Measurements from ENCODE around the gene CES4A.
"Not testable (repeated sequence)": the region's sequence is repeated elsewhere in the genome, so short reads cannot be mapped to it uniquely, and the experiment has no call there.

CES4A gene

DNA sequence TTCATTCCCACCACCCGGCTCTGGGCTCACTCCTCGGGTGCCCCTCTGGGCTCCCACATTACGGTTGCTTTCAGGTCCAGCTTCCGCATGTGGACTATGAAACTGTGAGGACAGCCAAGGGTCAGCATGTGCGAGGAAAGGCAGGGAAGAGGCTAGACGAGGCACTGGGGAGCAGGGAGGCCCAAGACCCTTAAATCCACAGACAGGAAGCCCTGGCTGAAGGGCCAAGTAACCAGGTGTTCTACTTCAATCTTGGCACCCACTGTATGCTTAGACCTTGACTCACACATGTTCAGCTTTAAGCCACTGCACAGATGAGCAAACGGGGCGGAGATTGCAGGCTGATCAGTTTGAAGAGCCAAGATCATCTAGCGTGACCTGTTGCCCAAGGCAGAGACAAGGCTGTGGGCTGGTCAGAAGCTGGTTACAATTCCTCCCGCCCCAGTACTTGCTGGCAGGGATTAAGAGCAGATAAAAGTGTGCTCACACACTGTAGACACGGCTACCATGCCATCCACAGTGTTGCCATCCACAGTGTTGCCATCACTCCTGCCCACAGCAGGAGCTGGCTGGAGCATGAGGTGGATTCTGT, at the start of gene CES4A:
Gene CES4A, plus strand, starts transcription at position 393 of the 592 bp plus-strand sequence. Its CDS starts 184 bp downstream, at position 577.
- no peak for DNase-seq (ENCODE audit: low spot score)

- no peak for DNase-seq (ENCODE audit: low spot score)
These were observed 49.0 kb upstream of the CES4A start for GRCh38 chr16:66939366-66939765.

GRCh38 chr16:66940236-66940635, 48.2 kb upstream of the CES4A start:
- no peak for DNase-seq (ENCODE audit: low spot score)

DNA sequence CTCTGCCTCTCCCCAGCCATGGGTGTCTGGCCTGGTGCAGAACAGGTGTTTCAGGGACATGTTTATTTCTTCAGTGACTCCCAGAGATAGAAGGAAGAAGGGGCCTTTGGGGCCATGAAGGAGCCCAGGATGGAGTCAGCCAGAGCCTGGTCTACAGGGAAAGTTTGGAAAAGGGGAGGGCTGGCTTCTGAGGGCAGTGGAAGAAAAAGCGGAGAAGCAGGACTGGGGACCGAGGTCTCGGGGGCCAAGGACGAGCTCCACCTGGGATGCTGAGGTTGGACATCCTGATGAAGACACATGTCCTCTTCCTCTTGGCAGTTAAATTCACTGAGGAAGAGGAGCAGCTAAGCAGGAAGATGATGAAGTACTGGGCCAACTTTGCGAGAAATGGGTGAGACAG, 45.4 kb upstream of the CES4A start:
- no peak for DNase-seq (ENCODE audit: low spot score)

GRCh38 chr16:66943426-66944053, 44.8 kb upstream of the CES4A start:
- DNase-seq (ENCODE audit: low spot score), result no peak

- DNase-seq (ENCODE audit: low spot score), result no peak
These were observed 44.3 kb upstream of the CES4A start for GRCh38 chr16:66944054-66944441.

DNA sequence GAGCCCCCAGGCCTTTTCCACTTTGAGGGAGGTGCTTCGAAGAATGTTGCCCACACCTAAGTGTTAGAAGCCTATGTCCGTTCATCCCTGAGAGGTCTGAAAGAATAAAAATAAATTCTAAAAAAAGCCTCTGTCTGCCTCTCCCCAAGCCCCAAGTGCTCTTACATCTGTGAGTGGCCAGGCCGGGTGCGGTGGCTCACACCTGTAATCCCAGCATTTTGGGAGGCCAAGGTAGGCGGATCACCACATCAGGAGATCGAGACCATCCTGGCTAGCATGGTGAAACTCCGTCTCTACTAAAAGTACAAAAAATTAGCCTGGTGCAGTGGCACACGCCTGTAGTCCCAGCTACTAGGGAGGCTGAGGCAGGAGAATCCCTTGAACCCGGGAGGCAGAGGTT, 43.4 kb upstream of the CES4A start:
- DNase-seq (ENCODE audit: low spot score), result not testable (repeated sequence)

- DNase-seq (ENCODE audit: low spot score), result no peak
These were observed 42.5 kb upstream of the CES4A start for GRCh38 chr16:66945939-66946338.

DNA sequence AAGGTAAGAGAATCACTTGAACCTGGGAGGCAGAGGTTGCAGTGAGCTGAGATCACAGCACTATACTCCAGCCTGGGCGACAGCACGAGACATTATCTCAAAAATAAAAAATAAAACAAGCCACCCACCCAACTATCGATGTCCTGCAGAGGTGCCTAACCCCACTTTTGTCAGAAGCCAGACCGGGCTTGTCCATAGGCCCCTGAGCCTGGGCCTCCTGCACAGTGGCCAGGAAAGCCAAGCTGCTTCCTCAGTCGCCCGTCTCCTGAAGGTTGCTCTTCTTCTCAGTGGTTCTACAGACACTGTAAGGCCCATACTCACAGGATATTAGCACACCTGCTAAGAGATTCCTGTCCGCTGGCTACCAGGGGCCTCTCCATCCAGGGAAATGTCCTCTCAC, 41.8 kb upstream of the CES4A start:
- DNase-seq (ENCODE audit: low spot score), result no peak

DNA sequence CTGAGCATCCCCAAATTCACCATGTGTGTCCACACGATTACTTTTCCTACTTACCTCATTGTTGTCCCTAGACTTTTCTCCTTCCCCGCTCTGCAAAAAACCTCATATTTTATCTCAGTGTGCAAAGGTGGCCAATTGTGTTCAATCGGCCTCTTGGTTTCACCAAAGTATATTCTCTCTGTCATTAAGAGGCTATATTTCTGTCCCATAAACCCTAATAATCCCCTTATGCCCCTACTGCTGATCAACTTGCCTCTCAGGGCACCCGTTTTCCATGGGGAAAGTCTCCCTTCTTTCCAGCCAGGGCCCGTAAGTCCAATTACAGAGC, 41.5 kb upstream of the CES4A start:
- DNase-seq (ENCODE audit: low spot score), result no peak

DNA sequence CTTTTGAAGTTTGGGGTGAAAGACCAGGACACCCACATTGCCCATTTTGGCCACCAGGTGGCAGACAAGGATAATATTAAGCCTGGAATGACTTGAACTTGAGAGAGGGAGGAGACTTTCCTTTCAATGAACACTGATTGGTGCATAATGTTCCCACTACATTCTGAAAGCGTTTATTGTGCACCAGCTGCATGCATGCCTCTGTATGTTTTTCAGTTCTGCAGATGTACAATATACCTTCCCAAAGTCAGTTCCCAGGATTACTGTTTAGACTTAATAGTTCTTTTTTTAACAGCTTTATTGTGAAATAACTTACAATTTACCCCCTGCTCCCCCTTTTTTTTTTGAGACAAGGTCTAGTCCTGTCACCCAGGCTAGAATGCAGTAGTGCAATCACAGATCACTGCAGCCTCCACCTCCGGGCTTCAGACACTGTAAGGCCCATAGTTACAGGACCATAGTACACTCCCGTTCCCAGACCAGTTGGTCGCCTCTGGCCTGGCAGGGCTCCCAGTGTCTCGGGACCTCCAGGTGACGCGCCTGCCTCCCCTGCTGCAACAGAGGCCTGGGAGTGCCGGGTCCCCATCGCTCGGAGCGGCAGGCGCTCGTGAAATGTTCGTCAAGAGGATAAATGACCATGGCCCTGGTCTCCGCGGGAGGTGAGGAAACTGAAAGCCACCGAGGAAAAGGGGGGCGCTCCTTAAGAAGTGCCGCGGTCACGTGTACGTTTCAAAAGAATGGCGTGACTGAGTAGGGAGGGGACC, 40.9 kb upstream of the CES4A start:
- DNase-seq (ENCODE audit: low spot score), result peak; percentile 81

- no peak for DNase-seq (ENCODE audit: low spot score)
These were observed 40.1 kb upstream of the CES4A start for GRCh38 chr16:66948134-66948836.

DNA sequence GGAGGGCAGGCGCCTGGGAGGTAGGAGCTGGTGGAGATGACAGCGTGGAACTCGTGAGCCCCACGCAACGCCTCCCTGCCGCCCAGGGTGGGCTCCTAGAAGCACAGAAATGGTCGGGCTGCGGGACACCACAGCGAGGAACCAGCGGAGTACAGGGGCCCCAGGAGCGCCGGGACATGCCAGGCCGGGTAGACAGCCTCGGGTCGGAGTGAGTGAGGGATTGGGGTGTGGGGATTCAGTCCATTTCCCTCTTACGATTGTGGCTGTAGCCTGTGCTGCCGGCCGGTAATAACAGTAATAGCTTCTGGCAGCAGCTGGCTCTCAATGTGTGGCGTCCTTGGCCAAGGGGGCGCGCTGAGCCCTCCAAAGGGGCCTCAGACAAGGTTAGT, 39.6 kb upstream of the CES4A start:
- no peak for DNase-seq (ENCODE audit: low spot score)

- no peak for DNase-seq (ENCODE audit: low spot score)
These were observed 38.9 kb upstream of the CES4A start for GRCh38 chr16:66949472-66949871.

DNA sequence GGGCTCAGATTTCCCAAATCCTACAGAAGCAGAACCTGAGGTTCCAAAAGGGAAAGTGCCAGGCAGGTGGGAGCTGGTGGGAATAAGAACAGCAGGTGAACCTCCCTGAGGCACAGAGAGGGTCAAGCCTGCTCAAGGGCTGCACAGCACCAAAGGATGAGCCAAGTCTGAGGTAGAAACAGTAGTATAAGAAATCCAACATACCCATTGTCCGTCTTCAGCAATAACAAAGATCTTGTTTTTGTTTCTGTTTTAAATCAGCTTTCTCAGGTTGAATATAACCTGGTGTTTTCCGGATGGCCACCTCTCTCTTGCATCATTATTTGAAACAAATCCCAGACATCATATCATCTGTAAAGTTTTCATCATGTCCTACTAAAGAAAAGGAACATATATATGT, 38.0 kb upstream of the CES4A start:
- DNase-seq (ENCODE audit: low spot score), result no peak

GRCh38 chr16:66950971-66951790, 37.2 kb upstream of the CES4A start:
- no peak for DNase-seq (ENCODE audit: low spot score)

DNA sequence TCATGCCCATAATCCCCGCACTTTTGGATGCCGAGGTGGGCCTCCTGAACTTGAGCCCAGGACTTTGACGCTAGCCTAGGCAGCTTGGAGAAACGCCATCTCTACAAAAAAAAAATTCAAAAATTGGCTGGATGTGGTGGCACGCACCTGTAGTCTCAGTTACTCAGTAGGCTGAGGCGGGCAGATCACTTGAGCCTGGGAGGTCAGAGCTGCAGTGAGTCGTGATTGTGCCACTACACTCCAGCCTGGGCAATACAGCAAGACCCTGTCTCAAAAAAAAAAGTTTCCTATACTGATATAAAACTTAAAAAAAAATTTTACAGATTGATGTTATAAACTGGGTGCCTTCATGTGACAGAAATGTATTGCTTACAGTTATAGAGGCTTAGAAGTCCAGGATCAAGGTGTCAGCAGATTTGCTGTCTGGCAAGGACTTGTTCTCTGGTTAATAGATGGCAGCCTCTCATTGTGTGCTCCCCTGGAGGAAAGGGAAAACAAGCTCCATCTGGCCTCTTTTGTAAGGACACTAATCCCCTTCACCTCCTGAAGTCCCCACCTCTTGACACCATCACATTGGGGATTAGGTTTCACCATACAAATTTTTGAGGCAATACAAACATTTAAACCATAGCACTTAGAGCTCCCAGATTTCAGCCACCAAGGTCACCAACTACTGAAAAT, 35.8 kb upstream of the CES4A start:
- no peak for DNase-seq (ENCODE audit: low spot score)

- no peak for DNase-seq (ENCODE audit: low spot score)
These were observed 34.8 kb upstream of the CES4A start for GRCh38 chr16:66953462-66954096.

DNA sequence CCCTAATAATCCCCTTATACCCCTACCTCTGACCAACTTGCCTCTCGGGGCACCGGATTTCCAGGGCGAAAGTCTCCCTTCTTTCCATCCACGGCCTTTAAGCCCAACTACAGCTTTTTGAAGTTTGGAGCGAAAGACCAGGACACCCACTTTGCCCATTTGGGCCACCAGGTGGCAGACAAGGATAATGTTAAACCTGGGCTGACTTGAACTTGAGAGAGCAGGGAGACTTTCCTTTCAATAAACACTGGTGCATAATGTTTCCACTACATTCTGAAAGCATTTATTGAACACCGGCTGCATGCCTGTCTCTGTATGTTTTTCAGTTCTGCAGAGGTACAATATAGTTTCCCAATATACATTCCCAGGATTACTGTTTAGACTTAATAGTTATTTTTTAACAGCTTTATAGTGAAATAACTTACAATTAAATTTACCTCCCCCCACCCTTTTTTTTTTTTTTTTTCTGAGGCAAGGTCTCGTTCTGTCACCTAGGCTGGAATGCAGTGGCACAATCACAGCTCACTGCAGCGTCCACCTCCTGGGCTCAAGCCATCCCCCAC, 34.2 kb upstream of the CES4A start:
- DNase-seq (ENCODE audit: low spot score), result peak; percentile 60

GRCh38 chr16:66955363-66956153, 32.8 kb upstream of the CES4A start:
- not testable (repeated sequence) for DNase-seq (ENCODE audit: low spot score)
